Measurements from ENCODE around the gene CCT3.

CCT3 gene

DNA sequence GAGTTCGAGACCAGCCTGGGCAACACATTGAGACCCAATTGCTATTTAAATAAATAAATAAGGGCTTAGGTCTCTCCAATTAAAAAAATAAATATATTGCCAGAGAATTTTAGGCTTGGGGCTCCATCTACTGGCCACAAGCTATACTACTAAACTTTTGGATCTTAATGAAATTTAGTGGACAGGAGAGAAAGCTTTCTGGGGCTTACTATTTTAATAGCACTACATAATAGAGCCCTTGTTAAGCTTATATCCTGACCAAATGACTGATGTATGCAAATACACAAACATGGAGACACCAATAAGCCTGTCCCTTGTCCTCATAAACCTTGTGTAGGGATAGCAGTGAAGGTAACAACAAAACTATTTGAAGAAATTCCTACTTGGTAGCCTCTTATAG lies 18.4 kb downstream of the CCT3 start:
- no peak for DNase-seq

DNA sequence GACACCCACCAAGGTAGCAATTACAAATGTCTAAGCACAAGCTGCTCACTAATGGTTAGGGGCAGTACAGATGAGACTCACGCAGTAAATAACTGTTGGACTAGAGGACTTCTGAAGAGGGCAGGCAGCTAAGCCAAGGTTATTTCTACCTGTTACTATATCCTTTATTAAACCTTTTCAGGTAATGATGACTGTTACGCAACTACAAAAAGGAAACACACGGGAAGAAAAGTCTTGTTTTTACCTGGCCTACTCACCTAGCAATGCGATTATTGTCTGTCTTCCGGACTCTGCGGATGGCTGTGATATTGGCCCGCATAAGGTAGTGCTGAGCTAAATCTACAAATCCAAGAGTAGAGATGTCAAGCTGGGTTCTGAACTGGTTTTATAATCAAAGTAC lies 21.2 kb downstream of the CCT3 start:
- no peak for DNase-seq

DNA sequence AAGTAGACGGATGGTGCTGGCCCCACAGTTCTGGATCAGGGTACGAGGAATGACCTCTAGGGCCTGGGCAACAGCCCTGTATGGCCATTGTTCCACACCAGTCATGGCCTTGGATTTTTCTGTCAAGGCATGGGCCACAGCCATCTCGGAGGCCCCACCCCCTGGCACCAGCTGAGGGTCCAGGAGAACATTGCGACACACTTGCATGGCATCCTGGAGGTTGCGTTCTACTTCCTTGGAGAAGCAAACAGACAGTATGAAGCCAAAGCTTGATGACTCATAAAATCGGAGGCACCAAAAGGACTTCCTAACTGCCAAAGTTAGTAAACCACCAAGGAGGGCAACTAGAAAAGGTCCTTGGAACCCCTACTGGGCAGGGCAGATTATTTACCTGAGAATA lies 27.1 kb downstream of the CCT3 start:
- DNase-seq = no peak

GRCh38 chr1:156308078-156308477 lies 30.0 kb downstream of the CCT3 start:
- DNase-seq = no peak

- no peak for DNase-seq
Measured at GRCh38 chr1:156305215-156305614, 32.9 kb downstream of the CCT3 start.

DNA sequence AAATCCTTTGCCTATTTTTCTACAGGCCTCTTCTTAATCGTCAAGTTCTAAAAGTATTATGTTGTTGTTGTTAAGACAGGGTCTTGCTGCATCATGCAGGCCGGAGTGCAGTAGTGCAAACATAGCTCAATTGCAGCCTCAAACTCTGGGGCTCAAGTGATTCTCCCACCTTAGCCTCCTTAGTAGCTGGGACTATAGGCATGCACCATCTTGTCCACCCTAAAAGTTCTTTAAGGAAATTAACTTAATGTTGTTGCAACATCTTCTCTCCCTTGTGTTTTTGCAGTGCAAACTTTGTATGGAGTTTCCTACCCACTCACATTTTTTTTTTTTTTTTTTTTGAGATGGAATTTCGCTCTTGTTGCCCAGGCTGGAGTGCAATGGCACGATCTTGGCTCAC lies 34.9 kb downstream of the CCT3 start:
- DNase-seq = no peak

DNA sequence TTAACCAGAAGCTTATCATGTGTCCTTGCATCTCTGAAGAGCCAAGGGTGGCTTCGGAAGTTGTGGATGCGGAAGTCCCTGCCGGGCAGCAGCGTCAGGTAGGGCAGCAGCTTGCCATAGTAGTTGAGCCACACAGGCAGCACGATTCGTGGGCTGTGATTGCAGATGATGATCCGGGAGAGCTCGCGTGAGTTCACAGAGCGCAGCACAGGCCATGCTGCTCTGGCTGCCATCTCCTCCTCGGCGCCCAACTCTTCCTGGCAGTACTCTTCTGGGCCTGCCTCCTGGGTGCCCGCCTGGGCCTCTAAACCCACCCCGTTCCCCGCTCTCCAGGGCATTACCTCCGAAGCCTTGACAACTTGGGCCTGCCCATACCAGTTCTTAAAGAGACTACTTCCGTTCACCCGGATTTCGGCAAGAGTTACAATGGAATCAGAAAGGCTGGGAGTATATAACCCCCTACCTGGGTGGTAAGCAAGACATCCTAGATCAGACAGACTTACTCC lies 39.2 kb downstream of the CCT3 start, which contains the start of gene VHLL:
Gene VHLL, minus strand, starts transcription at position 456 of the 506 bp plus-strand sequence. Its CDS starts 118 bp downstream, at position 338.
- no peak for DNase-seq

- peak; percentile 63 for DNase-seq
Measured at GRCh38 chr1:156295391-156295947, 42.6 kb downstream of the CCT3 start, which contains the start of gene GLMP. Gene GLMP (minus strand): TSS chr1:156295679. CDS start chr1:156295645, 34 bp downstream.

- no peak for DNase-seq
Measured at GRCh38 chr1:156293895-156294294, 44.2 kb downstream of the CCT3 start.

GRCh38 chr1:156293098-156293434 lies 45.0 kb downstream of the CCT3 start:
- DNase-seq = no peak

- DNase-seq = peak; percentile 88
Measured at GRCh38 chr1:156291226-156292061, 46.6 kb downstream of the CCT3 start.

DNA sequence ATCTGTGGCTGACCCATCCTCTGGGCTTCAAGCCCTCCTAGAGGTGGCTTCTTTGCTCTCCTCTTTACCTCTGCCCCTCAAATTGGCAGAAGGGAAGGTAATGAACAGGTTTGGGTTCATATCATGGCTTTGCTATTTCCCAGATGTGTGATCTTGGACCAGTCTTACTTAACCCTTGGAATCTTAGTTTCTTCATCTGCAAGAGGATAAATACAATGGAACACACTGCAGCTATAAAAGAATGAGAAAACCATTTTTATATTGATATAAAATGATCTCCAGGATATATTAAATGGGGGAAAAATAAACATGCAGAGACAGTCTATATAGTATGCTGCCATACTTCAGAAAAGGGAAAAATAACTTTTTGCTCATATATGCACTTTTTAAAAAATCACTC lies 48.2 kb downstream of the CCT3 start:
- no peak for DNase-seq

DNA sequence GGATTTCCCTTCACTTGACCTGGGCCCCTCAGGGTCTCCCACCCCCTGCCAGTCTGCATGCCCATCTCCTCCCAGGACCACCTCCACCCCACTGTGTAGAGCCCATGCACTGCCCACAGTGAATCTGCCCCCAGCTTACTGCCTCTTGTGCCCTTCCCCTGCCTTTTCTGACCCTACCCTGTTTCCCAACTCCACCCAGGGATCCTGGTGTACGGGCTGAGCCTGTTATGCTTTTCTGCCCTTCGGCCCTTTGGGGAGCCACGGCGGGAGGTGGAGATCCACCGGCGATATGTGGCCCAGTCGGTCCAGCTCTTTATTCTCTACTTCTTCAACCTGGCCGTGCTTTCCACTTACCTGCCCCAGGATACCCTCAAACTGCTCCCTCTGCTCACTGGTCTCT lies 52.0 kb downstream of the CCT3 start:
- no peak for DNase-seq

DNA sequence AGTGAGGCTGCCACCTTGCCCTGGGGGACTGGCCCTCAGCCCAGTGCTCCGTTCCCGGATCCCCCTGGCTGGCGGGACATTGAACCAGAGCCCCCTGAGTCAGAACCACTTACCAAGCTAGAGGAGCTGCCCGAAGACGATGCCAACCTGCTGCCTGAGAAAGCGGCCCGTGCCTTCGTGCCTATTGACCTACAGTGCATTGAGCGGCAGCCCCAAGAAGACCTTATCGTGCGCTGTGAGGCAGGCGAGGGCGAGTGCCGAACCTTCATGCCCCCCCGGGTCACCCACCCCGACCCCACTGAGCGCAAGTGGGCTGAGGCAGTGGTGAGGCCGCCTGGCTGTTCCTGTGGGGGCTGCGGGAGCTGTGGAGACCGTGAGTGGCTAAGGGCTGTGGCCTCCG lies 52.7 kb downstream of the CCT3 start:
- DNase-seq = no peak

DNA sequence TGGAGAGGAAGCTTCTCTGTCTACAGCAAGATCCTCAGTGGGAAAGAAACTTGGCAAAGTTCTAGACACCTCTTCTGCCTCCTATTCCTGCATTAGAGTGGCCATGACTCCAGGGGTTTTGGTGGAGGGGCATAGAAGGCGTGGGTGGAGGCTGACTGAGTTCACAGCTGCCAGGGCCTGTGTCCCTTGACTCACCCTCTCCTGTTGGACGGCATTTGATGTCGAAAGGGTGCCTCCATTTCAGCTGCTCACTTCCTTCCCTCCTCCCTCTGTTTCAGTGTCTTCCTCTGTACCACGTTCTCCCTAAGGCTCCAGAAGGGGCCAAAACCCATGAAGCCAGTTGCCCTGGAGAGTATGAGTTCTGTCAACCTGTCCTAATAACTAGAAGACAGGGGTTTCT lies 53.3 kb downstream of the CCT3 start:
- DNase-seq = no peak

DNA sequence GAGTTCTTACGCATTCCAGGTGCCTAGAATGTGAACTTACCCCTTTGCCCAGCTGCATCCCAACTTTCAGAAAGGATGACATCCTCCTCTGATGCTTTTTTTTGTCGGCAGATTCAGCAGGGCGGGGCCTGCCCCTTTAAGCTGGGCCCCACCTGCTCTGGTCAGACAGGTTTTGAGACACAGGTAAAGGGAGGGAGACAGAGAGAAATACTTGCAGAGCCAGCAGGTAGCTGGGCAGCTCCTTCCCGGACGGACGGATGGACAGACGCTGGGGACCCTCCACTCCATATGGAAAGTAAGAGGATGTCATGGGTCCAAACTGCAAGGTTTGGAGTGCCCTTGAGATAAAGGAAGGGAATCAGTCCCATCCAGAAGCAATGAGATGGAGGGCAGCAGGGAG lies 54.0 kb downstream of the CCT3 start, which contains the start of gene TMEM79:
Gene TMEM79, plus strand, starts transcription at position 214 of the 400 bp plus-strand sequence. CDS start 902 bp downstream, outside the sequence.
- DNase-seq = no peak

DNA sequence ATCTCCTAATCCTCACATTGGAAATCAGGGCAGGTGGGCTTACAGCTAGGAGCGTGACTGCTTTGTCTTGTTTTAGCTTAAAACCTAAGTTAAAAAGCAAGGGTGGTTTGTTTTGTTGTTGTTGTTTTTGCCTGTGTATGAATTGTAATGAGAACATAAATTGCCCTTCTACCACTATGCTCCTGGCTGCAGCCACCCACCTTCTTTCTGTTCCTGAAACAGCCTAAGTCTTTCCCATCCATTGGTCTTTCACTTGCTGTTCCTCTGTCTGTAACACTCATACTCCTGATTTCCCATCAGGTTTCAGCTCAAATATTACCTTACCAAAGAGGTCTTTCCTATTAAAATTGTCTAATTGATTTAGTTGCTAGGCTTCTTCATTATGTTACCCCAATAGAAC lies 54.6 kb downstream of the CCT3 start:
- DNase-seq = no peak

GRCh38 chr1:156282479-156283222 lies 55.4 kb downstream of the CCT3 start, which contains the start of gene SMG5:
Gene SMG5 (minus strand): TSS chr1:156282825. CDS start chr1:156282680, 145 bp downstream.
- DNase-seq = peak; percentile 99

- DNase-seq = no peak
Measured at GRCh38 chr1:156281693-156282478, 56.2 kb downstream of the CCT3 start.

- DNase-seq = no peak
Measured at GRCh38 chr1:156281281-156281680, 56.8 kb downstream of the CCT3 start.

DNA sequence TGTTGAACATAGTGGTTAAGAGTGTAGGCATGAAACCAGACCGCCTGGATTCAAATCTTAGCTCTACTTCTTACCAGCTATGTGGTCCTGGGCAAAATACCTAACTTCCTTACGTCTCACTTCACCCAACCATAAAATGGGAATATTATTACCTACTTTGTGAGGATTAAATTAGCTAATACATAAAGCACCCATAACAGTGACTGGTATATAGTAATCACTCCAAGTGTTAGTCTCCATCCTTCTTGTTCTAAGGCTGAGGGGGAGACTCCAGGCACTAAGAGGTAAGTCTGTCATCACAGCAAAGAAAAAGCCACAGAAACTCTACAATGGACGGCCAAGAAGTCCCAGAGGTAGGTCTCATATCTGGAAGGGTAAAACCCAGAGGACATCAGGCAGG lies 58.3 kb downstream of the CCT3 start:
- no peak for DNase-seq

GRCh38 chr1:156276966-156277381 lies 61.1 kb downstream of the CCT3 start:
- DNase-seq = no peak

GRCh38 chr1:156276532-156276931 lies 61.6 kb downstream of the CCT3 start:
- no peak for DNase-seq

All from SHP77 treated with DMSO at 0.1 percent for 48 hours (cell line).